Thyroid gland (tissue), 4 donors: ENCODE results near the gene TTC1.

ENCODE experiments used
- CTCF ChIP-seq, 6 experiments: fragments of 200-600 bp in 3 of 6; fragments of 450-650 bp in 3 of 6; sonication (generic) in 3 of 6; IDR thresholded peaks; one replicate each; pipeline ENCODE4 v1.5.1; 2016 to 2019; ENCODE audit warnings: antibody characterized with exemption in 6 of 6, mild to moderate bottlenecking in 2 of 6, inconsistent platforms in 1 of 6, moderate library complexity in 1 of 6
- POLR2A ChIP-seq, 2 donors: fragments of 450-650 bp; IDR thresholded peaks; one replicate each; pipeline ENCODE4 v1.6.1; 2017; ENCODE audit warnings: antibody characterized with exemption in 2 of 2, mild to moderate bottlenecking in 2 of 2, moderate library complexity in 1 of 2

- peak; percentile 64 to 89 (median 79) for TF ChIP-seq CTCF (IDR thresholded peaks at IDR 0.05)
- no peak for TF ChIP-seq POLR2A (IDR thresholded peaks at IDR 0.05)
These were observed 13.0 kb downstream of the TTC1 start for GRCh38 chr5:160021831-160022446.
